Muscle layer of colon (tissue), 2 donors: Measurements from ENCODE around the gene CYP2U1.
A peak's percentile ranks its signal among the peaks of the same experiment; 100 is the strongest.

Experiments used
- H3K27ac ChIP-seq: one replicate; pipeline ENCODE4 v1.7.0; 2013; ENCODE audit warnings: low read depth, mild to moderate bottlenecking, low read length, moderate library complexity
- H3K27me3 ChIP-seq, 2 donors: one replicate each; pipeline ENCODE4 v1.7.0; 2013; ENCODE audit warnings: low read length in 2 of 2, mild to moderate bottlenecking in 2 of 2; ENCODE audit not compliant: insufficient read depth in 2 of 2, control insufficient read depth in 1 of 2
- H3K36me3 ChIP-seq: one replicate; pipeline ENCODE4 v1.7.0; 2013; ENCODE audit warnings: mild to moderate bottlenecking, low read length; ENCODE audit not compliant: insufficient read depth
- H3K4me1 ChIP-seq: one replicate; pipeline ENCODE4 v1.7.0; 2013; ENCODE audit warnings: mild to moderate bottlenecking, low read length; ENCODE audit not compliant: insufficient read depth
- H3K4me3 ChIP-seq, 2 donors: one replicate each; pipeline ENCODE4 v1.7.0; 2013; ENCODE audit warnings: low read length in 2 of 2, low read depth in 1 of 2, mild to moderate bottlenecking in 1 of 2, moderate library complexity in 1 of 2
- H3K9ac ChIP-seq: one replicate; pipeline ENCODE4 v1.7.0; 2013; ENCODE audit warnings: low read length
- H3K9me3 ChIP-seq: one replicate; pipeline ENCODE4 v1.7.0; 2013; ENCODE audit warnings: mild to moderate bottlenecking, low read length
- donor health status: abdominal sarcoma.
- donor health status: Adenocarcinoma of cecum.

The CYP2U1 gene

DNA sequence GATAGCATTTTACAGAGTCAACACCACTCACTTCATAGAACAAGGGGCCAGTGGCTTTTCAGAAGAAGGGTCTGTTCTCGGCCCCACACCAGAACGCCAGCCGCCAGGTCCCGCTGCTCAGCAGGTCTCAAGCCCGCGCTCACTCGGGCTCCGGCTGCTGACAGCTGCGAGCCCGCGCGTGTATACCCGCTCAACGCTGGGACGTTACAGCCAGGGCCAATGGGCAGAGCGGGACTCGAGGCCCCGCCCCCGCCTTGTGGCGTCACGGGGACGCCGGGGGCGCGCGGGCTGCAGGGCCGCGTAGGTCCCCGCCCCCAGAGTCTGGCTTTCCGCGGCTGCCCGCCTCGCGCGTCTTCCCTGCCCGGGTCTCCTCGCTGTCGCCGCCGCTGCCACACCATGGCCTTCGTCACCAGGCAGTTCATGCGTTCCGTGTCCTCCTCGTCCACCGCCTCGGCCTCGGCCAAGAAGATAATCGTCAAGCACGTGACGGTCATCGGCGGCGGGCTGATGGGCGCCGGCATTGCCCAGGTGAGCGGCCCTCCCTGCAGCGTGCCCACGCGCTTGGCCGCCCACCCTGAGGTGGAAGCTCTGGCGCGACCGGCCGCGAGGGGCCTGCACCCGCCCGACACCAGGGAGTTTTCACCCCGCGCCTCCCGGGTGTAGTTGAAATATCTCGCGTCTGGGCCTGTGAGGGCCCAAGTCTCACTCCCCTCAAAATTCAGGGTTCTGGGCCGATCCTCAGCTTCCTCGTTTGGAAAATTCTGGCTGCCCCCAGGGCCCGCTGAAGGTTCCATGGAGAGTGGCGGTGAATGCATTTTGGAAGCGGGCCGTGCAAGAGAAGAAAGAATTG lies 58.4 kb downstream of the CYP2U1 start, which contains the start of gene HADH:
TSS of gene HADH (plus strand) at position 353 of the 850 bp plus-strand sequence. CDS start at position 397, 44 bp downstream.
- H3K27me3 ChIP-seq, result no peaks in the 10 kb centered on the region
- H3K36me3 ChIP-seq, result no peaks in the 10 kb centered on the region
- H3K4me1 ChIP-seq, result peaks cover 42% of the 10 kb centered on the region
- peak within 1 kb of the TSS; percentile 67 for H3K9ac ChIP-seq
- peak within 1 kb of the TSS; percentile 92 for H3K27ac ChIP-seq
- H3K9me3 ChIP-seq, result no peaks in the 10 kb centered on the region
- peak within 1 kb of the TSS; percentile 77 to 92 for H3K4me3 ChIP-seq

DNA sequence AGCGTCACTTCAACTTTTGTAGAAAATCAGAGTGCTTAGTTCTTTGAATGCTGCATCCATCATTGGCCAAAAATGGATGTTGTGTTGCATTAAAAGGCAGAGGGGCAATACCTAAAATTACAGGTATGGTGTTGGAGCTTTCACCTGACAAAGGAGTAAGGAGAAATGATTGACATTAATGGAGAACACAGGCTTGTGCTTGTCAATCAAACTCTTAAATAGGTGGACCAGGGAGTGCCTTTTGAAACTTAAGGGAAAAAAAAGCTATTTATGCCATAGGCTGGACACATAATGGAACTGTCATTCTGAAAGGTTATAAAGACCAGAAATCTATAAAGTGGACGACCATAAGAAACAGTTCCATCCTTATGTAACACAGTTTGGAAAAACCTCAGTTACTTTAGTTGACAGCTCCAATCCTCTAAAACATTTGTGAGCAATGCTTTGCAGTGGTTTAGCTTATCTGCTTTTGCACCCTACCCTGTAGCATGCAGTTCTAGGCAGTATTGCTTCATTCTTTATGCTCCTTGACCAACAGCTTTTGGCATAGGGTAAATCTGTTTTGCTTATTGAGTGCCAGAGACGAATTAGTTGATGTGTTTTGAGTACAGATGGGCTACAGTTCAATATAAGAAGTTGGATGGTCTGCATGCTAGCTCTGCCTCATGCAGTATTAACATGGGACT lies 60.7 kb downstream of the CYP2U1 start:
- H3K4me3 ChIP-seq, result no peak overlapping the region
- H3K9me3 ChIP-seq, result no peaks in the 10 kb centered on the region
- H3K4me1 ChIP-seq, result peaks cover 50% of the 10 kb centered on the region
- no peak overlapping the region for H3K9ac ChIP-seq
- H3K36me3 ChIP-seq, result no peaks in the 10 kb centered on the region
- H3K27me3 ChIP-seq, result no peaks in the 10 kb centered on the region
- H3K27ac ChIP-seq, result peak overlapping the region; percentile 43

GRCh38 chr4:107993969-107994368 lies 62.6 kb downstream of the CYP2U1 start:
- H3K4me3 ChIP-seq, result no peak overlapping the region
- no peaks in the 10 kb centered on the region for H3K36me3 ChIP-seq
- H3K4me1 ChIP-seq, result peaks cover 49% of the 10 kb centered on the region
- H3K27me3 ChIP-seq, result no peaks in the 10 kb centered on the region
- H3K9me3 ChIP-seq, result no peaks in the 10 kb centered on the region
- no peak overlapping the region for H3K9ac ChIP-seq
- H3K27ac ChIP-seq, result no peak overlapping the region

- H3K36me3 ChIP-seq, result no peaks in the 10 kb centered on the region
- H3K27ac ChIP-seq, result no peak overlapping the region
- no peak overlapping the region for H3K4me3 ChIP-seq
- H3K4me1 ChIP-seq, result peaks cover 45% of the 10 kb centered on the region
- no peaks in the 10 kb centered on the region for H3K9me3 ChIP-seq
- no peaks in the 10 kb centered on the region for H3K27me3 ChIP-seq
- no peak overlapping the region for H3K9ac ChIP-seq
Measured at GRCh38 chr4:107994894-107995293, 63.5 kb downstream of the CYP2U1 start.

DNA sequence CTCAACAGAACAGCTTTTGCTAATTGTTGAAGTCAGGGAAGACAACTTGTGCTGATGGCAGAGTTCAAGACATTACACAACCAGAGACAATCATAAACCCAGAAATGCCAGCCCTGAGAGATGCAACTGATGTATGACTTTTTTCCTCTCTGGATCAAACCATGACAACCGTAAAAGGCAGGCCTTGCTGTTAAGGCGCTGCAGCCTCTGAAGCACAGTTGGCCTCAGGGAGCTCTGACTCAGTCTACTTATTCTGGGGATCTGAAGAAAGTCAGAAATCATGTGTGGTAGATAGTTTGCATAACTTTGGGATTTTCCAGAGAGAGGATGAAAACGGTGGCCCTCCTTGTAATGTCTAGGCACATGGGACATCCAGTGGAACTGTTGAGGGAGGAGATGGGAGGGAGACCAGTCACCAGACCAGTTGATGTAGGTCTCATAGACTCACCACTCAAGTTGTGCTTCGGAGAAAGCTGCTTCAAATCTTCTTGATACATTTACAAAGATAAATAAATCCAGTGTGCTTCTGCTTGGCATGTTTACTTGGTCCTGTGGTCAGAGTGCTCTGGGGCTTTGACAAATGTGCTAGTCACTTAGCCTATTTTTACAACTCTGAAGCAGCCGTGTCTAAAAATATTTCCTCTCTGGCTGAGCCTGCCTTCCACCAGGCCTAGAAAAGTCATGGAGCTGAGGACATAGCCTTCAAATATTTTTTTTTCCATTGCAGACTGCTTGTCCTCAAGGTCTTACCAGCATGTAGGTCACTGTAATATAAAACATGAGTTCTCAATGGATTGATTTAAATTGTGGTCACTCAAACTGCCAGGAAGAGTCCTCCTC lies 65.8 kb downstream of the CYP2U1 start:
- peaks cover 29% of the 10 kb centered on the region for H3K4me1 ChIP-seq
- H3K27ac ChIP-seq, result no peak overlapping the region
- no peaks in the 10 kb centered on the region for H3K9me3 ChIP-seq
- no peak overlapping the region for H3K4me3 ChIP-seq
- H3K36me3 ChIP-seq, result no peaks in the 10 kb centered on the region
- H3K27me3 ChIP-seq, result no peaks in the 10 kb centered on the region
- no peak overlapping the region for H3K9ac ChIP-seq

DNA sequence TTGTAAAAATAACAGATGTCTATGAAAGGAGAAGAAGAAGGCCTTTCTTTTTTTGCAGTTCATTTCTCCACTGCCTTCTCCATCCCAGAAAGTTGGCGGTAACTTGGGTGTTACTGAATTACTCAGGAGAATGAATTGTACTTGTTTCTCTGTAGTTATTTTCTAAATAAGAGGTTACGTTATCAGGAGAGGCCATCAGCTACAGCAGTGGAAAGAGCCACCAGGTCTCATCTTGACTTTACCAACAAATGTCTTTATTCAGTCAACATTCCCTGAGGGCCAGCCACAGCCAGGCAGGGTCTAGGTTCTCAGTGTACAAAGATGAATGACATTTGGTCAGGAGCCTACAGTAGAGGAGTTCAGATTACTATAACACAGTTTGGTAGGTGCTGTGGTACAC lies 66.4 kb downstream of the CYP2U1 start:
- Histone ChIP-seq H3K9me3 (no peaks in the 10 kb centered on the region), H3K36me3 (no peaks in the 10 kb centered on the region), H3K9ac (no peak overlapping the region), H3K4me3 (no peak overlapping the region), H3K27ac (peak overlapping the region; percentile 62), H3K27me3 (no peaks in the 10 kb centered on the region), H3K4me1 (peaks cover 28% of the 10 kb centered on the region)

DNA sequence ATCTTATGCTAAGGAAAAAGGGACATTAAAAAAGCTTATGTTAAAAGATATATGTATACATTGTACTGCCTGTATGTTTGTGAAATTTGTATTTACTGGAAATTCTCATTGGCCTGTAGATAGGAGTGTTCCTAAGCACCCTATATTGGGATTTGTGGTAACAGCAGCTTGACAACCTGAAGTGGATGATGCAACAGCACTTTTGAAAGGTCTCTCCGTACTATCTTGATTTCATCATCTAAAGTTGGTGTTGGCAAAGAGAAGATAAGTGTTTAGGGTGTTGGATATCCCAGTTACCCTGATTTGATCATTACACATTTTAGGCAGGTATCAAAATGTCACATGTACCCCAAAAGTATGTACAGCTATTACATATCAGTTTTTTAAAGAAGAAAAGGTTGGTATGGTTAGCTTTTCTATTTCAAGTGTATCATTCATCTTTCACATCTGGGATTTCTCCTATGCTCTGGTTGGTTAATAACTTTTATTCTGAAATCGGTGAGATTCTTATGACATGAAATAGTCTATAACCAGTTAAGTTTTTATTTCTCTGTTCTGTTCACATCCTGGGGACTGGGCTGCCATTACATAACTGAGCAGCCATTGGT lies 68.7 kb downstream of the CYP2U1 start:
- Histone ChIP-seq H3K9ac (no peak overlapping the region), H3K4me3 (no peak overlapping the region), H3K27me3 (no peaks in the 10 kb centered on the region), H3K4me1 (peaks cover 32% of the 10 kb centered on the region), H3K36me3 (no peaks in the 10 kb centered on the region), H3K9me3 (no peaks in the 10 kb centered on the region), H3K27ac (no peak overlapping the region)

GRCh38 chr4:108001540-108002135 lies 70.3 kb downstream of the CYP2U1 start:
- no peaks in the 10 kb centered on the region for H3K36me3 ChIP-seq
- no peak overlapping the region for H3K4me3 ChIP-seq
- H3K9me3 ChIP-seq, result no peaks in the 10 kb centered on the region
- H3K27me3 ChIP-seq, result no peaks in the 10 kb centered on the region
- H3K9ac ChIP-seq, result no peak overlapping the region
- no peak overlapping the region for H3K27ac ChIP-seq
- peaks cover 29% of the 10 kb centered on the region for H3K4me1 ChIP-seq
